ENCODE measurements around the gene RSBN1.
"Not testable (repeated sequence)": the region's sequence is repeated elsewhere in the genome, so short reads cannot be mapped to it uniquely, and the experiment has no call there.

The RSBN1 gene

DNA sequence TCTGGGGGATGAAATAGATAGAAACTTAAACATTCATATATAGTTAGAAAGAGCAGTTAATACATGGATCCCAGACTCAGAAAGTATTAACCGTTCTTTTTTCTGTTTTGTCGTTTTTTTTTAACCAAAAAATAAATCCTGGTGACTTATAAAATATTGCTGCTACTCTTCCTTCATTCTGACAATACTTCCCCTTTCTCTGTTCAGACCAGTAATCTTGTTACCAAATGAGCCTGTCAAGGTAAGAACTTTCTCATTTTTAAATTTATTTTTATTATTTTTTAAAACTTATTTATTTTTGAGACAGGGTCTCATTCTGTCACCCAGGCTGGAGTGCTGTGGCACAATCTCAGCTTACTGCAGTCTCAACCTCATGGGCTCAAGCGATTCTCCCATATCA, 45.5 kb upstream of the RSBN1 start:
- TF ChIP-seq, protein P1, sequence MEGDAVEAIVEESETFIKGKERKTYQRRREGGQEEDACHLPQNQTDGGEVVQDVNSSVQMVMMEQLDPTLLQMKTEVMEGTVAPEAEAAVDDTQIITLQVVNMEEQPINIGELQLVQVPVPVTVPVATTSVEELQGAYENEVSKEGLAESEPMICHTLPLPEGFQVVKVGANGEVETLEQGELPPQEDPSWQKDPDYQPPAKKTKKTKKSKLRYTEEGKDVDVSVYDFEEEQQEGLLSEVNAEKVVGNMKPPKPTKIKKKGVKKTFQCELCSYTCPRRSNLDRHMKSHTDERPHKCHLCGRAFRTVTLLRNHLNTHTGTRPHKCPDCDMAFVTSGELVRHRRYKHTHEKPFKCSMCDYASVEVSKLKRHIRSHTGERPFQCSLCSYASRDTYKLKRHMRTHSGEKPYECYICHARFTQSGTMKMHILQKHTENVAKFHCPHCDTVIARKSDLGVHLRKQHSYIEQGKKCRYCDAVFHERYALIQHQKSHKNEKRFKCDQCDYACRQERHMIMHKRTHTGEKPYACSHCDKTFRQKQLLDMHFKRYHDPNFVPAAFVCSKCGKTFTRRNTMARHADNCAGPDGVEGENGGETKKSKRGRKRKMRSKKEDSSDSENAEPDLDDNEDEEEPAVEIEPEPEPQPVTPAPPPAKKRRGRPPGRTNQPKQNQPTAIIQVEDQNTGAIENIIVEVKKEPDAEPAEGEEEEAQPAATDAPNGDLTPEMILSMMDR (conservative IDR thresholded peaks at IDR 0.05; ENCODE audit: control insufficient read depth, insufficient read depth, low read depth, low read length) = no peak
- no peak overlapping the region for H3K4me3 ChIP-seq (ENCODE audit: control insufficient read depth, low read depth, low read length)
- no peak for DNase-seq (ENCODE audit: low read depth)

DNA sequence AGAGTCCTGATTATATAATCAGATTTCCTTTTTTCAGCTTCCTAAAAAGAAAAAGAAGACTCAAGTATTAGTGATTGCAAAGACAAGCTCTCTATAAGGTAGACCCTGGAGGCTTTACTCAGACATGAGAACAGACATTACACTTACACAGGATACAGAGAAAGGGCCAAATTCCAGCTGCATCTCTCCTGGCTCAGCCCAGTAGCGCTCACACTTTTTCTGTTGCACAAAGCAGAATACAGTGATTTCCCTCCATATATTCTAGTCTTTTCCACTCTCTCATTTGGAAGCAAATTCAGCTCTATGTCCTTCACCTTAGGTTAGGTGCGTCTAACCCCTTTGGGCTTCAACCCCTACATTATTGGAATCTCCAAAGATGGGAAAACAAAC, 44.1 kb upstream of the RSBN1 start:
- TF ChIP-seq, protein P1 (conservative IDR thresholded peaks at IDR 0.05; ENCODE audit: control insufficient read depth, insufficient read depth, low read depth, low read length) = no peak
- H3K4me3 ChIP-seq (ENCODE audit: control insufficient read depth, low read depth, low read length) = no peak overlapping the region
- DNase-seq (ENCODE audit: low read depth) = no peak

DNA sequence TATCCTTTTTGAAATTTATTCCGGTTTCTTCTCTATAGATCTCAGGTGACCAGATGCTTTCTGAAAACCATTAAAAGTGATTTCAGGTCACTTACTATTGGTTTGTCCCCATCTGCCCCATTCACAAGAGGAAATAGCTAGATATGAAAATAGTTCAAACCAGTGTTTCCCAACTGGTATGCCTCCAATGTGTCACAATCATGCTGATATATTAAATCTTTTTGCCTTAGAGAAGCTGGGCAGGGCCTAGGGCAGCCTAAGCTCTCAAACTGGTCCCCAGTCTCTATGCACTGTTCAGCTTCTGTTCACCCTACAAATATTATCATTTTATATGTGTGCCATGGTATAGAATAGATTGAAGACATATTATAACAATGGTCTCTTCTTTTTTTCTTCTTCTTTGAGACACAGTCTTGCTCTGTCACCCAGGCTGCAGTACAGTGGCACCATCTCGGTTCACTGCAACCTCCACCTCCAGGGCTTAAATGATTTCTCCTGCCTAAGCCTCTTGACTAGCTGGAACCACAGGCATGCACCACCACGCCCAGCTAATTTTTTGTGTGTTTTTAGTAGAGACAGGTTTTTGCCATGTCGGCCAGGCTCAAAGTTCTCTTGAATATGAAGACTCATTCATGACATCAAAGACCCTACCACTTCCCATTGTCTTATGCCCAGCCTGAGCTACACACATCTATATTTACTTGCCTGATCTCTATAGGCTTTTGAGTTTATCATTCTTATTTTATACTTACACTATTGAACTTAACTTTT, 43.5 kb upstream of the RSBN1 start:
- no peak for DNase-seq (ENCODE audit: low read depth)
- TF ChIP-seq, protein P1 (conservative IDR thresholded peaks at IDR 0.05; ENCODE audit: control insufficient read depth, insufficient read depth, low read depth, low read length) = no peak
- no peak overlapping the region for H3K4me3 ChIP-seq (ENCODE audit: control insufficient read depth, low read depth, low read length)

DNA sequence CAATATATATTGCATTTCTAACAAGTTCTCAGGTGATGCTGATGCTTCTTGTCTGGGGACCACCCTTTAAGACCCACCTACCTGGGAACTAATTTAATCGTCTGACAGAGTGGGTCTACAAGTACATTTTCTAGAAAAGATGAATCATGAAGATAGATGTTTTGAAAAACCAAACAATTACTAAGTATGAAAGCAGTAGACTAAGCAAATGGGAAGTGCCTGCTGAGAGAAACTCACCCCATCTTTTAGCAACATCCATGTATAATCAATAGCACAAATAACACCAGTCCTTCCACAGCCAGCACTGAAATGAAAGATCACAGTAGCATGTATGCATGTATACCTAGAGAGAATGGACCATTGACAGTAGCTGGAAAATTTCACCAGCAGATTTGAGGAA, 42.0 kb upstream of the RSBN1 start:
- TF ChIP-seq, protein P1 (conservative IDR thresholded peaks at IDR 0.05; ENCODE audit: control insufficient read depth, insufficient read depth, low read depth, low read length) = no peak
- DNase-seq (ENCODE audit: low read depth) = no peak
- no peak overlapping the region for H3K4me3 ChIP-seq (ENCODE audit: control insufficient read depth, low read depth, low read length)

DNA sequence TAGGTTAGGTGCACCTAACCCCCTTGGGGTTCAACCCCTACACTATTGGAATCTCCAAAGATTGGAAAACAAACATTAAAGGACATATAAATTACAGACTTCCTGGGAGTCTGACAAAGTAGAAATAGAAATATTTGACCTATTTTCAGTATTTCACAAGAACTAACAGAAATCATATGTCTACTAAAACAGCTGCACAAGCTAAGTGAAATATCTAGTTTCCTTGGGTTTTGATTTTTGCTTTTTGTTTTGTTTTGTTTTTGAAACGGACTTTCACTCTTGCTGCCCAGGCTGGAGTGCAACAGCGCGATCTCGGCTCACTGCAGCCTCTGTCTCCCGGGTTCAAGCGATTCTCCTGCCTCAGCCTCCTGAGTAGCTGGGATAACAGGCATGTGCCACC, 40.4 kb upstream of the RSBN1 start:
- not testable (repeated sequence) for H3K4me3 ChIP-seq (ENCODE audit: control insufficient read depth, low read depth, low read length); DNase-seq (ENCODE audit: low read depth)

DNA sequence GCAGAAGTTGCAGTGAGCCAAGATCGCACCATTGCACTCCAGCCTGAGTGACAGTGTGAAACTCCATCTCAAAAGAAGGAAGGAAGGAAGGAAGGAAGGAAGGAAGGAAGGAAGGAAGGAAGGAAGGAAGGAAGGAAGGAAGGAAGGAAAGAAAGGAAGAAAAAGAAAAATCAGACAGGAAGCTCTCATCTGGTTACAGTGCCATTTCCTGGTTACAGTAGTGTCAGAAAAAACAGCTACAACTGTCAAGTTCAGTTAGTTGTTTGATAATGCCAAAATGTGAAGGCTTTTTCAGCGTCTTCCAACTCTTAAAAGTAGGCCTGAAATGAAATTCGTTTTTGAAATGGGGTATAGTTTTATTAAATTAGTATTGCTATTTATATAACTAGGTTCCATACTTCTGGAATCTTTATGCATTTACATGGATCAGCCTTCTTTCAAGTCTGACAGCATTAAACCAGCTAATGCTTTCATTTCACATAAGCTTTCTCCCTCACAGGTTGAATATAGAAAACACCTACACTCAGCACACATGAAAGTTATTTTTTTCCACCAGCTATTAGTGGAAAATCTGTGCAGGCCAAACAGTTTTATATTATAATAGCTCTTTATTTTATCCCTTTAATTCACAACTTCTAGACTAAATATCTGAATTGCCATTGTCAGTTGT, 38.0 kb upstream of the RSBN1 start:
- TF ChIP-seq, protein P1 (conservative IDR thresholded peaks at IDR 0.05; ENCODE audit: control insufficient read depth, insufficient read depth, low read depth, low read length) = no peak
- no peak for DNase-seq (ENCODE audit: low read depth)
- no peak overlapping the region for H3K4me3 ChIP-seq (ENCODE audit: control insufficient read depth, low read depth, low read length)

DNA sequence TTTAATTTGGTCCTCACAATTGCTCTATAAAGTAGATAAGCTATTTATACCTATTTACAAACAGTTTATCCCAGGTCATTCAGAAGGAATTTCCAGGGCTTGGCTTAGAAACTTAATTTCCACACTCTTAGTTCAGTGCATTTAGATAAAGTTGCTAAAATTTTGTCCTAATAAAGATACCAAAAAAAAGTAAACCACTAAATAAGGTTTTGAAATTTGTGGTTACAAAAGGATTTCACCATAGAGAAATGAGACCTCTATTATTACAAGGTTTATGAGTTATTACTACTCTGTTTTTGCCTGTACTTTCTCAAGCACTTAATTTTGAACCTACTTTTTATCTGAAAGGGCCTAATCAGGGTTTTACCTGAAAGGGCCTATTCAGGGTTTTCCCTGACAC, 36.8 kb upstream of the RSBN1 start:
- DNase-seq (ENCODE audit: low read depth) = no peak
- H3K4me3 ChIP-seq (ENCODE audit: control insufficient read depth, low read depth, low read length) = no peak overlapping the region
- TF ChIP-seq, protein P1 (conservative IDR thresholded peaks at IDR 0.05; ENCODE audit: control insufficient read depth, insufficient read depth, low read depth, low read length) = no peak

Measured in fibroblast of mammary gland (primary cell).